NCI-H748 (cell line): Measurements from ENCODE around the gene CCDC187.
A peak's percentile ranks its signal among the peaks of the same experiment; 100 is the strongest.

ENCODE experiments used
- DNase-seq: peaks from one replicate; lab custom pipeline; 2025; ENCODE audit not compliant: unreplicated experiment; lab: John Stamatoyannopoulos, UW

The CCDC187 gene

DNA sequence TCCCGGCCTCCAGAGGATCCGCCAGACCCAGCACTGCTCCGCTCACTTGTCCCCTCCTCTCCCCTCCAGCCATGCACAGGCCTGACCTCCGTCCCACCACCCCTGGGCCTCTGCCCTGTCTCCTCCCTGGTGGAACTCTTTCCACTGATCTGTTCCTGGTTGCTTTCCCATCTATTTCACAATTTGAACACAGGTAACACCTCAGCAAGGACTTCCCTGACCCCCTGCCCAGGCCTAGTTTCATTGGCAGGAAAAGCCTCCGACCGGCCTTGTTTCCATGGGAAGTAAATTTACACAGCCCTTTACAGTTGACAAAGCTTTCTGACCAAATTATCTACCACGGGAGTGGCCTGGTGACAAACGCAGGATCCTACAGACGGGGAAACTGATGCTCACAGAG, 73.1 kb downstream of the CCDC187 start:
- no peak for DNase-seq

DNA sequence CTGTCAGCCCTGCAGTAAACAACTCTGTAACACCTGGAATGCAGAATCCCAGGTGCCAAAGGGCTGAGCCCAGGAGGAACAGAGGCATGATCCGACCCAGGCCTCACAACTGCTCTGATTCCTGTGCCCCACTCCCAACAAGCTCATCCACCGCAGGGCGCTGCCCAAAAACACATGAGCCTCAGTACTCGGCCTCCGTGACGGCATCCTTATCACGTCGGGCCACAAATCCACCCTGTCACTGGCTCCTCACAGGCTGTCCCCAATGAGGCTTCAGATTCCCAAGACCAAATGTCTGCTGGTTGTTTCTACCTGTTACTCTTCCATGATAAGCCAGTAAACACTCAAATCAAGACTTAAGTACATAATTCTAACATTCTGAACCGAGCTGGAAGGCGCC, 73.5 kb downstream of the CCDC187 start:
- no peak for DNase-seq

DNA sequence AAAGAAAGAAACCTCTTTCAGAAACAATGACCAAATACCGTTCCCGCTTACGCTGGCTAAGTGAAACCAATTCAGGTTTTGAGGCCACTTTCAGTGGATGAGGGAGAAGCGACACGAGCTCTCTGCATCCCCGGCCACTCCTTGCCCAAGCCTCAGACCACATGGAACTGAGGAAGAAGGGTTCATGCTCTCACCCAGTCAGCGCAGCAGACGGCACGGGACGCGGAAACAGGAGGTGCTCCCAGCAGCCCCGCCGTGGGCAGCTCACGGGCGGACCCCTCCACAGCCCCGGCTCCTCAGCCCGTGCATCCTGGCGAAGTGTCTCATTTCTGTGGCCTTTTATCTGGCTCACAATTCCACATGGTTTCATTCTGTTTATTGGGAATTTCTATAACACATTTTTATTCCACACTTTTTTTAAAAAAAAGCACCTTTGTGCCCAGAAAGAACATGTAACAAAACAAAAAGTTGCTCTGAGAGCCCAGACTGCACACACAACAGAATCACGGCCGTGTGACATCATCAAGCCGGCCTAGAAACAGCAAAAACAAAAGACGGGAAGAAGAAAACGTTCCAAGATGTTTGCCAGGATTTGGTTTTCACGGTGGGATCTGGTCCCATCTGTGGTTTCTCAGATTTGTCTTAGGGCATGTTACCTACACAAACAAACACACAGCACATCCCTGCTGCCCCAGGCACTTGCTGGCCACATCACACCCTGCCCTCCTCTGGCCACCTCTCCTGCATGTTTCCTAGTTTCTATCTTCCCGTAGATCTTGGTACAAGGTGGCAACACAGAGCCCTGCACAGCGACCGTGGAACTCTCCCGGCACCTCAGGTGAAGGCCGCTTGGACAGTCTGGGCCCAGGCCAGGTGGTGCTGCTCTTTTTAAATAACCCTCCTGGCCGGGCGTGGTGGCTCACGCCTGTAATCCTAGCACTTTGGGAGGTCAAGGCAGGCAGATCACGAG, 74.5 kb downstream of the CCDC187 start:
- no peak for DNase-seq

DNA sequence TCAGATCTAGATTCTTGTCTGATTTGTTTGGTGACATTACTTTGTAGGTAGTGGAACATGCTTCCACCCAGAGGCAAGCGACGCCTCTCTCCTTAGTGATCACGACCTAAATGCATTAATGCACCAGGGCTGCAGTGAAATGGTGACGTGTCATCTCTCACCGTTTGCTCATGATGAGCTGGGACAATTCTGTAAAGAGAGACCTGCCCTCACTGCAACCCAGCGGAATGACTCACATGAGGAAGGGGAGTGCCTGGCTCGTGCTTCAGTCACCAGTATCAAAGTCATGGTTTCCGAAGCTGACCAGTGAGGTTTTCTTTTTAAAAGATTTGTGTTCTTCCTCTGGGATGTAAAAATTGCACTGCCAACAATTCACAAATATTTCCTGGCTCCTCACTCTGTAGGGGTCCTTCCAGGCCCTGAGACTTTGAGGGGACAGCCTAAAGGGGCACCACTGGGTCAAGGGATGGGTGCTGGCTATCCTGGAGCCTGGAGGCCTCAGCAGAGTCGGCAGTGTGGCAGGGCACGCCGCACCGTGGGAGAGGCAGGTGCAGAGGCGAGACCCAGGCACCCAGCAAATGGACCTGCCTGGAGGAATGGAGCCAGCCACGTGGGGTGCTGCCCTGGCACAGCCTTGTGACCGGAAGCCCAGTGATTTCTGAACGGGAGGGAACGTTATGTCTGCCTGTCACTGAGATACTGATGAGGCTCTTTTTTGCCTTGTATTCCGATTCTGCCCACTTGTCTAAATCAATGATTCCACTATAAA, 75.6 kb downstream of the CCDC187 start:
- DNase-seq, result no peak

DNA sequence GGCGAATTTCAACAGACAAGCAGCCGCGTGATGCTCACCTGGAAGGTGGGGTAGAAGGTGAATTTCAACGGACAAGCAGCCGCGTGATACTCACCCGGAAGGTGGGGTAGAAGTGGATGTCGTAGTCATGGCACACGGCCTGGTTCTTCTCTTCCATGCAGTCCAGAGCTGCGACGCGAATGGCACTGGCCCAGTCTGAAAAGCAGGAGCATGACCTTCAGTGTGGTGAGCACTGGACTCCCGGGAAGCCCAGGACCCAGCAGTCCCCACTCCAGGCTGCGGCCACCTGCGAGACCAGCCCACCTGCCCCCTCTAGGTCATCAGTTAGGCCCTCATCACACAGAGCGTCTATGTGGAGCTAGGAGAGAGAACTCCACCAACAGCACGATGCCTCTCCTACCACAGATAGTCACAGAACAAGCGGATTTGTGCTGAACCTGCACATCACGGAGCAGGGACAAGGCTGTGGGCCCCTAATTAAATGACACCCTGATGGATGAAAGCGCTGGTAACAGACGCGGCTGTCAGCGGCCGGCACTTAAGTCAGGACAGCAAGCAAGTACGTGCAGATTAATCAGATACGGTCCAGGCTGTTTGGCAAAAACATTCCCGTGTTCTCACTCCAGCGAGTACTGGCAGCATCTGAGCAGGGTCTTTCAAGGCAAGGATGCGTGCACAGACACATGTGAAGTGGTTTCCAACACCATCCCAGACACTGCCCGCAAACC, 77.0 kb downstream of the CCDC187 start:
- DNase-seq, result no peak

DNA sequence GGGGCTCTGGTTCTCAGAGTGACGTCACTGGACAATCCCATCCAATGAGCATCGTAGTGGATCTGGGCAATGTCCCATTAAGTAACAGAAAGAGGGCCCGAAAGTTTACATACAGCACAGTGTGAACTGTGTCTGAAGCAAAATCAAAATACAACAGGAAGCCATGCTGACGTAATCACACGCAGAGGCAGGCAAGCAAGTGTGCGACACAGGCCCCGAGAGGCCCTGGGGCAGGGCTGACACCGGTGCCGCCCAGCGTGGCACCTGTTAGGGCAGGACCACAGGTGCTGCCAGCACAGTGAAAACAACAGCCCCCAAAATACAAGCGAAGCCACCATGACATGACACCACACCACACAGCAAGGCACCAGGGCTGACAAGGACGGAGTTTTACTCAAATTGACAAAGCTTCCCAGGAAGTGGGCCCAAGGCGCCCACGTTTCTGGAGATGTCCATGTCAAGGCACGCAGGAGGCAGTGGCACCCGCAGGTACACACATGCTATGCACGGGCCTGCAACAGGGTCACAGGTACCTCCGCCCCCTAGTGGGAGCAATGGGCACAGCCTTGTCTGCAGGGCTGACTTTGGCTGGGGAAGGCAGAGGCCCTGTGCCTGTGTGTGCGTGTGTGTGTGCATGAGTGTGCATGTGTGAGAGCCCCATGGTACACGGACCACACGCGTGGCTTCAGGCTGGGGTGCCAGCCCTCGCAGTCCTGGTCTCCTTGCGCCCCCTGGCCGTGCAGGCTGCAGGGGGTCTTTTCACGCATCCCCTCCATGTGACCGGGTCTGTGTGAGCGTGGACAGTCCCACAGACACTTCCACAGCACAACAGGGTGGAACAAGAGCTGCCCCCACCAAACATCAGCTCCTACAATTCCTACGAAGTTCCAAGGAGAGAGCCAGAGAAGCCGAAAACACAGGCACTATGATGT, 77.9 kb downstream of the CCDC187 start:
- DNase-seq, result peak; percentile 36

DNA sequence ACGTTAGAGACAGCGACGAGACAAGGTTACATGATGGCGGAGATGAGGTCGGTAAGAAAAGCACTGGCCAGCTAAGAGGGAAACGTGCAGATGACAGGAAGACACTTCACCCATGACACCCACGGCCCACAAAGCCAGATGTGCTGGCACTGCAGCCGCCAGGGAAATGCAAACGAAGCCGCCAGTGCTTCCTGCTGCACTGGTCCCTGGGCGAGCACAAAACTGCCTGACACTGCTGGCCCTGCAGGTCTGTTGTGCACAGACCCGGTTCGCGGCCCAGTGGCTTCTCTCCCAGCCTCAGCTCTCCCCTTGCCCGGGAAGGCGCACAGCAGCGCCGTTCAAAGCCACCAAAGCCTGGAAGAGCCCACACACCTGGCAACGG, 78.5 kb downstream of the CCDC187 start:
- DNase-seq, result no peak

DNA sequence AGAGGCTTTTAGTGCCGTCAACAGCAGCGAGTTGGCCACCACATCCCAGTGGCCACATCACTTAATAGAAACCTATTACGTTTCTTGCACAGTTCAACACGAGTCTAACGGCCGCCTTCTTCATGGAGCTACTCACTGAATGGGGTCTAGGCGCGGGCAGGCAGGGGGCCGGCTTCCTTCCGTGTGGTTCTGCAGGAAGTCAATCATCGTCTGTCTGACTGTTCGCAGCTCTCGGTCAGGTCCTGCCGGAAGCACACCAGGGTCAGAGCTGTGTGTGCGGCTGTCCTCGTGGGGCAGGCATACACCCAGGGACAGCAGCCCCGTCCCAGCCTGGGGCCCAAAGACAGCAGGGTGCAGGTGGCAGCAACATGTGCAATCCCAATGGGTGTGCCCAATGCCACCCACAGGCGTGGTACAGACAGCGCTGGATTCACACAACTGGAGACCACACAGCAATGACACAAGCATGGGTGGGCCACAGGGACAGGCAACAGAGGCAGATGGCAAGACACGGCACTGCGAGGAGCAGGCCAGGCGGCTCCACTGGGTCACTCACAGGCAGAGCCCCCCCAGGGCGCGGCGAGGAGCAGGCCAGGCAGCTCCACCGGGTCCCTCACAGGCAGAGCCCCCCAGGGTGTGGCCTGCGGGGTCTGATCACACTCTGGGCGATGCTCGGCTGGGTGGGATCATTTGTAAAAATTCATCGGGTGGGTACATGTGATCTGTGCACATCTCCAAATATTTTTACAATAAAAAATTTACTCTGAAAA, 79.8 kb downstream of the CCDC187 start:
- no peak for DNase-seq

DNA sequence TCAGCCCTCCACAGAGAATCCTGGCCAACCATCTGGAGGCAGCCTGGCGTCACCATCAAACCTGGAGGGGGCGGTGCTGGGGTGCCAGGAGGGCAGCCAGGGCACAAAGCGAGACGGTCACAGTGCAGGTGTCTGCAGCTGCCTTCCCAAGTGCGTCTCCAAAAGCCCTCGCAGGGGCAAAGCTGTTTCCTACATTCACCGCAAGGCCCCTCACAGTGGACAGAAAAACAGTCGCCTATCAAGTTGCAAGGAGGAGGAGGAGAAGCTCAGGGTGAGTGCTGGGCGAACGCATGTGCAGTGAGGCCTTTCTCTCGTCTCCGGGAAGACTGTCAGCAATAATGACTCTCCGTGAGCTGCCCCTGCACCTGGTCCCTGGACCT, 81.0 kb downstream of the CCDC187 start:
- no peak for DNase-seq

DNA sequence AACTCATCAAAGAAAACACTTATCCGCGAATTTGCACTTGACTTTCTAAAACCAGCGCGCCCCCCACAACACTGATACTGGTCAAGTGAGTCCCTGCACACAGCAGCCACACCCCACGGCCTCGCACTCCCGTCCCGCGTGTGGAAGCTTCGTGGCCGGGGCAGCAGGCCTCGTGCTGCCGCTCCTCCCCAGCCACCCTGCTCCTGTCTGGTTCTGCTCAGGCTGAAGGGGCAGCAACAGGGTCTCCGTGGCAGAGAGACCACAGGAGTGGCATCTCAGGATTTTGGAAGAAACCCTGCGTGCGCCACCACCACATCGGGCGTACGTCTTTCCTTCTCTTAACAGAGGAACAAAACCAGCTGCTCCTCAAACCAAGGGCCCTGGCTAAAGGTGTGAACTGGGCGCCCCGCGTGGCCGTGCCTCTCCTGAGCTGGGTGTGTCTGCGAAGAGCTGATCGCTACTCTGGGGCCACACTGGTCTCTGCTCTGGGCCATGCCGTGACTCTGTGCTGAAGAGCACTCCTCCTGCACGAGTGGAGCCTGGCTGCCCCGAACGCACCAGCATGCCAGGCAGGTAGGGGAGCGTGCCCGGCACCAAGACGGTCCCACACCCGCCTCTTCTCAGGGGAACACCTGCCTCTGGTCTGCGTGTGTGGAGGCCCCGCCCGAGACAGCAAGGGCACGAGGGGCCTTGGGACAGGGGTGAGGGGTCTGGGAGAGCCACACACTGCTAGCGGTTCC, 81.6 kb downstream of the CCDC187 start:
- DNase-seq, result no peak

DNA sequence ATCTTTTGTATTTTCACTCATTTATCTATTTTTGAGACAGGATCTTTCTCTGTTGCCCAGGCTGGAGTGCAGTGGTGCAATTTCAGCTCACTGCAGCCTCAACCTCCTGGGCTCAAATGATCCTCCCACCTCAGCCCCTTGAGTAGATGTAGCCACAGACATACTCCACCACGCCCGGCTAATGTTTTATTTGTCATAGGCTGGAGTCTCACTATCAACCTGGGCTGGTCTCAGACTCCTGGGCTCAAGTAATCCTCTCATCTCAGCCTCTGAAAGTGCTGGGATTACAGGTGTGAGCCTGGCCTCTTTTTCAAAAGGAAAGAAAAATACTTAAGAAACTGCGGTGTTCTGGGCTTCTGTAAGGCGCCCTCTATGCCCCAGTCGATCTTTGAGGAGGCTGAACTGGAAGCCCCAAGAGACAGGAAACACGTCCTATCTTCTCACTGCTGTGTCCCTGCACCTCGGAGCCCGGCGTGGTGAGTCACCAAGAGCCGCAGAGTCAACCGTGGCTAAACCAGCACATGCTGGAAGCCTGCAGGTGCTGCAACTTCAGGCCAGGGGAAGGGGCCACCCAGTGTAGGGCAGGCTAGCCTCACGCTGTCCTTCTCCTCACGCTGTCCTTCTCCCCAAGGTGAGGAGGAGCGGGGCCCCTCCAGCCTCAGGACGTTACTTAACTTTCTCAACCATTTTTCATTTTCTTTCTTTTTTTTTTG, 83.7 kb downstream of the CCDC187 start:
- DNase-seq, result no peak

DNA sequence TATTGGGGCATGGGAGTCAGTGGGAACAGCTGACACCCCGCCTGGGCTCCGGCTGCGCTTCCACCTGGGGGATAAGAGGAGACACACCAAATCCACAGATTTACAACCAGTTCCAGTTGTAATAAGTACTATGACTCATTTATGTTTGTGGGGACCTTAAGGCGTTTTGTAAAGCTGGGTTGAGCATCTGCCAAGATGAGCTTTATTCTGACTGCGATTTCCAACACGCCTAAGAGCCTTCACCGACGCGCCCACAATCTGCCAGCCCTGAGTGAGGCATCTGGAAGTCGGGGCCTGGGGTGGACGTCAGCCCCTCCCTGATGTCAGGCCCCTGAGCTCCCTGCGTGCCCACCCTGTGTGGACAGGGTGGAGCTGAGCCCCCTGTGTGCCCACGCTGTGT, 84.6 kb downstream of the CCDC187 start:
- no peak for DNase-seq

DNA sequence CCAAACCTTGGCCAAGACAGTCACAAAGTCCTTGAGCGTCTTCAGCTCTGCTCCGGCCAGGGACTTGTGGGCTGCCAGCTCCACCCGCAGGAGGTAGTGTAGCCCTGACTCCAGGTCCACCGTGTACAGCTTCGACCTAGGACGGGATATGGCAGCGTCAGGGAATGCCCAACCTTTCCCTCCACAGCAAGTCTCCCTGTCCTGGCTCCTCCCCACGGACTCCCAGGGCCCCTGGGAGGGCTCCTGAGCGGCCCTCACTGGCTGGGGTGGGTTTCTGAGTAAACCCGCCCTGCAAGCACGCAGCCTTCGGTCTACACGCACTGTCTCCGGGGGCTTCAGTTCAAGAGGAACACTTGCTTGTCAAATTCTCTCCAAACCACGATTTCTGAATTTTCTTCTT, 85.2 kb downstream of the CCDC187 start:
- no peak for DNase-seq

DNA sequence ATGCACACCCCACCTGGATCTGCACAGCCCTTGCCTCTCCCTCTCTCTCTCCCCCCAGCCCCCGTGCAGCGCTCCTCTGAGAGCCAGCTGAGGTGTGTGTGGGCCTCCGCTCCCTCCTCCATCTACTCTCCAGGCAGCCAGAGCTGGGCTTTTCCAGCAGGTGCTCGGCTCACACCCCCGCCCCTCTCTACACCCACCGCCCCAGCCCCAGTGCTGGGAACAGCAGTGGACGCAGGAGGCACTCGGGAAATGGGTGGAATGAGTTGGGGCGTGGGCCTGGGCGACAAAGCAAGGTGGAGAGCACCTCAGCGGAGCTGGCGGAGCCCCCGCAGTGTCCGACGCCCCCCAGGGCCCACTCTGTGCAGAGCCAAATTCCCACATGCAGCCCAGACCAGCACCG, 85.6 kb downstream of the CCDC187 start:
- DNase-seq, result no peak

DNA sequence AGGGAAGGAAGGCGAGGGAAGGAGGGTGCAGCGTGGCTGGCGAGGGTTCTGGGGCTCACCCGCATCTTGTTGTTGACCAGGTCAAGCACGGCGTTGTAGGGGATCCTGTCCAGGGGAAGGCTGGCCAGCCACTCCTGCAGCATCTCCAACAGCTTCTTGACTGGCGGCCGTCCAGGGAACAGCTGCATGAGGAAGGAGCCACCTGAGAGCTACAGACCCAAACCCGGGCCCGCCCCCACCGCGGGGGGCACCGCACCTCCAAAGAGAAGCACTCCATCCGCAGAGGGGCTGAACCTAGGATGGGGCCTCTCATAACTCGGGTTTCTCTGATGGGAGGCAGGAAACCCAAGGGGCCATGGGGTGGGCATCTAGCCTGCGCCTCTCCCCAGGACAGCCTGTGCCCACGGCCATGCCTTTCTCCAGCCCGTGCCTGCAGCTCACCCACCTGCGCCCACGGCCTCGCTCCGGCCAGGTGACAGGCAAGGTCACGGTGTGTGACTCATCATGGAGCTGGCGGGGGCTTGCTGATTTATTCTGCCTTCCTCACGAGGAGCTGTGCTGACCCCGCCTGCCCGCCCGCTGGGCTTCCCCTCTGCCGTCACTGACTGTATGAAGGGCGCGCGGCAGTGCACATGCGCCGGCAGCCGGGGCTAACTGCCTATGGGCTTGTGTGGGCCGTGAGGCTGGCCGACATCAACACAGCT, 87.2 kb downstream of the CCDC187 start:
- DNase-seq, result no peak

DNA sequence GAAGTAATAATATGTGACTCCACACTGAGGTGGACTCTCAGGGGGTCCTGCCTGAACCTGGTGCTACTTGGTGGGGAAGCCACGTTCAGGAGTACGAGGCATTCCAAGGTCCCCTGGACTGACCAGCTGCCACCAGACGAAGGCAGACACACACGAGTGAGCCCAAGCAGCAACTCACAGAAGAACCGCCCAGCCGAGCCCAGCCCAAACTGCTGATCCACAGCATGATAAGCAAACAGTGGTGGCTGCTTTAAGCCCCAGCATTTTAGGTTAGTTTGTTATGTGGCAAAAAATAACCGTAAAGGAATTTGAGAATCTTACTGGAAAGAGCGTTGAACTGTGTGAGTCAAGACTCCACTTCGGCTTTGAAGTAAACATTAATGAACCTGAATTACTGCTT, 90.2 kb downstream of the CCDC187 start:
- DNase-seq, result no peak

DNA sequence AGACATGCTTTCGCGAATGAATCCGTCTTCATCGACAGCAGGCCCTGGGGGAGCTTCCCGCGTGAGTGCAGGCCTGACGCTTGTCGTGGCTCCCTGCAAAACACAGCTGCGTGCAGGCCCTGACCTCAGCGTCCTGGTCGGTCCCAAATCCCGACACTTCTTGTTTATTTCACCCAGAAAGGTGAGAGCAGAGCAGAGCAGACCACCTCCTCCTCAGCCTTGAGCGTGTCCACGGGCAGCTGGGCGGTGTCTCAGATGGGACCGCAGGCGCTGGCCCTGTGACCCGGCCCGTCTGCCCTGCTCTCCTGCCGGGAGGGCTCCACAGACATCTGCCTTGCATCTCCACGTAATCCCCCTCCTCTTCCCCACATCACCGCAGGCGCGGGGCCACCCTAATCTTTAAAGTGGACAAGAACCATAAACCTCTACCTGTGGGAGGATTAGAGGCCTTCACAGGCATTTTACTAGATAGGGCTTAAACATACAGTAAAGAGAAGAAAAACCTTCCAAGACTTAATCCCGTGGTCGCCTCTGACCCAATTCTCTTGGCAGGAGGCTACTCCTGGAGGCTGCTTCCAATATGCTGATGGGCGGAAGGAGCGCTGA, 91.4 kb downstream of the CCDC187 start:
- DNase-seq, result no peak
